ENCODE data around the gene DNAH11.

- TF ChIP-seq CTCF (IDR thresholded peaks at IDR 0.05; ENCODE audit: insufficient read depth, low read length) (no peak), POLR2AphosphoS5 (IDR thresholded peaks at IDR 0.05; ENCODE audit: low read depth) (no peak), REST (IDR thresholded peaks at IDR 0.05; ENCODE audit: insufficient replicate concordance, low read depth) (no peak)
These were observed 276.2 kb downstream of the DNAH11 start for GRCh38 chr7:21819048-21819447.
